NK-92 (cell line): ENCODE results near the gene AIFM3.
"Not testable (repeated sequence)": the region's sequence is repeated elsewhere in the genome, so short reads cannot be mapped to it uniquely, and the experiment has no call there.

Source experiments
- DNase-seq: peaks from one replicate; lab custom pipeline; 2025; ENCODE audit not compliant: unreplicated experiment; lab: John Stamatoyannopoulos, UW

The AIFM3 gene

GRCh38 chr22:20957102-20957682 is 9.9 kb upstream of the AIFM3 start:
- DNase-seq, result no peak

GRCh38 chr22:20957683-20958431 is 9.2 kb upstream of the AIFM3 start:
- no peak for DNase-seq

- DNase-seq, result no peak
These were observed 7.2 kb upstream of the AIFM3 start for GRCh38 chr22:20959578-20960461.

GRCh38 chr22:20960609-20961008 is 6.4 kb upstream of the AIFM3 start:
- DNase-seq, result no peak

GRCh38 chr22:20962491-20962945 is 4.5 kb upstream of the AIFM3 start:
- DNase-seq, result no peak

DNA sequence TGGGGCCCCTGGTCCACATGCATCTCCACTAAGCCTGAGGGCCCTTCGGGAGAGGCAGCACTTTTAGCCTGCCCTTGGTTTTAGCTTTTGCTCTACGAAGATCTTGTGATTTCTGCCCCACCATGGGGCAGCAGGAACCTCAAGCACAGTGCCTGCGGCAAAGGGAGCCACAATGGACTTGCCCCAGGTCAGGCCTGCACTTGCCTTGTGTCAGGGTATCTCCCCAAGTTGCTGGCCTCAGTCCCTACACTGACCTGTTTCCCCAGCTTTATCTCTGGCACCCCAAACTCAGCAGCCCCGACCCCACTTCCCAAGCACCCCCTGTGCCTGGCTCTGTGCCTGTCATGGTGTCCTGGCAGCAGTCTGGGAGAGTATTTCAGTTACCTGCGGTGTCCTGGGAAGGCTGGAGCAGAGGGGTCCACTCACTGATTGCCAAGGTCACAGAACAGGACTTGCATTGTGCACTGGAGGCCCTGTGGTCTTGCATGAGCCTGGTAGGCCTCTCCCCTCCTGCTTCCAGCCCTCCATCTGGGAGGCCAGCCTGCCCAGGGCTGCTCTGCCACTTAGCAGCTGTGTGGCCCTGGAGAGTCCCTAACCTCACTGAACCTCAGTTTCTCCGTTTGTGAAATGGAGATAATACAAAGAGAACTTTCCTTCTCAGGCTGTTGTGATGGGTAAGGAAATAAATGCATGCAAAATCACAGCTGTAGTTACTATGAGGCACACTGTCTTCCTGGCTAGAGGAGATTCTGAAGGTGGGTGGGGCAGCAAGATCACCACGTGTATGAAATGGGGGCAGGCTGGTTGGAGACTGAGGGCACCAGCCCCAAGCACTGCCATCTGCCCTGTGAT is 3.6 kb upstream of the AIFM3 start:
- DNase-seq, result no peak

DNA sequence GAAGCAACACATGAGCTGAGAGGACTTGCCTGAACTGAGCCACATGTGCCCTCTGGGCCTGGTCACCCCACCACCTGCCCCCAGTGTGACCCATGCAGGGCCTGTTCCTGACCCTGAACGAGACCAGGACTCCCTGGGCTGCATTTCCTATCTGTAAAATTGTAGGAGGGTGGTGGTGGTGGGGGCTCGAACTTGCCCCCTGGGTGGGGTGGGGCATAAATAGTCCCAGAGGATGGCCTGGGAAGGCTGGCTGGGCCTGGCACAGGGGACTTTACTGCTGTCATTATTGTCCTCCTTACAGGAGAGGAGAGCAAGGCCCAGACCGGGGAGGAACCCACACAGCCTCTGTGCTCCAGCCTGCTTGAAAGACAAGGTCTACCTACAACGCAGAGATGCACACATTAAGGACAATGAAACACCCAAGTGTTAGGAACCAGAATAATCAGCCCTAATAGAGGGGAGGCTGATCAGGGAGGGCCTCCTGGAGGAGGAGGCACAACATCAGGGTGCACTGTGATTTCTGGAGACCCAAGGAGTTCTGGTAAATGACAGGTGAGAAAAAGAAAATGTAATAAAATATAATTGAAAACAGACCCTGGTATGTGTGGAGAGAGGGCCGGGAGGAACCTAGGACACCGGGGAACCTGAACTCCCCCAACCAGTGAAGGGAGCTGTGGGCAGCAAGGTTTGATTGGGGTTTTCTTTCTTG is 2.8 kb upstream of the AIFM3 start:
- DNase-seq, result no peak

DNA sequence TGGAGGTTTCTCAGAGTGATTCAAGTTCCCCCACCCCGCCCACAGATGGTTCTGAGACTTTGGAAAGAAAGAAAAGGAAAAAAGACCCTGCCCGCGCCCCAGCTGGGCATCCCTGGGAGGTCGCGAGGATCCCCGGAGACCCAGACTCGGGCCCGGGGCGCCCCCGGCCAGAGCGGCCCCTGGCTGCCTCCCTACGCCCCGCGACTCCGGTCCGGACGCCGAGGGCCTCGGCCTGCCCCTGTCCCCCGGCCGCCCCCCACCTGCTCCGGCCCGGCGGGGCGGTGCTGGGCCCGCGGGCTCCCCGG is 2.3 kb upstream of the AIFM3 start:
- DNase-seq, result no peak

- no peak for DNase-seq
These were observed 1.8 kb upstream of the AIFM3 start for GRCh38 chr22:20965104-20965887.

GRCh38 chr22:20965888-20966855 is 883 bp upstream of the AIFM3 start:
- DNase-seq, result no peak

DNA sequence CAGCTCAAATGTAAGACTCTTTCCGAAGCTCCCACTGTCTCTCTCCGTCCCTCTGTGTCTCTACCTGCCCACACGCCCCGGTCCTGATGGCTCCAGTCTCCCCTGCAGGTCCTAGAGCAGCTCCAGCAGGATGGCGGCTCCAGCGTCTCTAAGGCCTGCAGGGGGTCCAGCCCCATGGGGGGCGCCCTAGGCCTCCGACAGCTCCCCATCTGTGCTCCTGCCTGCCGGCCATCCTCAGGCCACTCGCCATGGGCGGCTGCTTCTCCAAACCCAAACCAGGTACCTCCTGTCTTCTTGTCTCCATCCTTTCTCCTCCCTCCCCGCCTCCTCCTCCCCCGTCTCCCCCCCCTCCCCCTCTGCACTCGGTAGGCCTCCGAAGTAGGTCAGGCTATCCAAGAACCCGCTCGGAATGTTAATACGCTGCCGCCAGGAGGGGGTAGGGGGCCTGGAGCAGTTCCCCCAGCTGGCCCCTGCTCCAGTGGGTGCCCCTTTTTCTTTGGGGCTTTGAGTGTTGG is 699 bp downstream of the AIFM3 start:
- DNase-seq, result no peak

GRCh38 chr22:20968281-20968977 is 1.4 kb downstream of the AIFM3 start:
- no peak for DNase-seq

GRCh38 chr22:20970939-20971657 is 4.0 kb downstream of the AIFM3 start:
- DNase-seq, result no peak

DNA sequence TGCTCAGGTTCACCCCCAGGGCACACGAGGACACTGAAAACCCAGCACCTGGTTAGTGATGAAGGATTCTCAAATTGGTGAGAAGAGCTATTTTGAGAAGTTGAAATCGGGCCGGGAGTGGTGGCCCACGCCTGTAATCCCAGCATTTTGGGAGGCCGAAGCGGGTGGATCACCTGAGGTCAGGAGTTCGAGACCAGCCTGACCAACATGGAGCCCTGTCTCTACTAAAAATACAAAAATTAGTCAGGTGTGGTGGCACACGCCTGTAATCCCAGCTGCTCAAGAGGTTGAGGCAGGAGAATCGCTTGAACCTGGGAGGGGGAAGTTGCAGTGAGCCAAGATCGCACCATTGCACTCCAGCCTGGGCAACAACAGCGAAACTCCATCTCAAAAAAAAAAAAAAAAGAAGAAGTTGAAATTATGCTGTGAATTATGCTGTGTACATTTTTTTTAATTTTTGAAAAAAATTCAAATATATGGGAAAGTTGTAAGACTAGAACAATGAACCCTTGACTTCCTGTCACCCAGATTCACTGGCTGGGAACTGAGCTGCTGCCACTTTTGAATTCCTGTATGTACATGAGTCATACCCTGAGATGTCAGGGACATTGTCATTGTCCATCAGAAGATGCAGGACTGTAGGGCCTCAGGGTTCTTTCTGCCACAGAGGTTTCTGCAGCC is 5.1 kb downstream of the AIFM3 start:
- DNase-seq, result not testable (repeated sequence)

DNA sequence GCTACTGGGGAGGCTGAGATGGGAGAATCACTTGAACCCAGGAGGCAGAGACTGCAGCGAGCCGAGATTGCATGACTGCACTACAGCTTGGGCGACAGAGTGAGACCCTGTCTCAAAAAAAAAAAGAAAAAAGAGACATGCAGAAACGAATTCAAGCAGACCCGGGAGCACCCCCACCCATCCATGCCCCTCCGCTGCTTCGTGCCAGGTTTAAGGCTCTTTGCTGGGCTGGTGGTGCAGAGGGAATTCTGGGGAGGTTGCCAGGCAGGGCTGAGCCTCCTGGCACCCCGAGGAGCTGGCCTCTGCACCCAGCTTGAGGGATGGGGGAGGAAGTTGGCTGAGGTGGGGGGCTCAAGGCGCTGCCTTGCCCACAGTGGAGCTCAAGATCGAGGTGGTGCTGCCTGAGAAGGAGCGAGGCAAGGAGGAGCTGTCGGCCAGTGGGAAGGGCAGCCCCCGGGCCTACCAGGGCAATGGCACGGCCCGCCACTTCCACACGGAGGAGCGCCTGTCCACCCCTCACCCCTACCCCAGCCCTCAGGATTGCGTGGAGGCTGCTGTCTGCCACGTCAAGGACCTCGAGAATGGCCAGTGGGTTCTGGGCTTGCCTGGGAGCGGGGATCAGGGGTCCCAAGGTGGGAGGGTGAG is 6.0 kb downstream of the AIFM3 start:
- no peak for DNase-seq
